ENCODE results near the gene ZNF641.

Gene ZNF641

GRCh38 chr12:48311313-48311712 lies 39.4 kb downstream of the ZNF641 start:
- peaks cover 4% of the 10 kb centered on the region for H3K9me3 ChIP-seq (ENCODE audit: low read length)
- peaks cover 4% of the 10 kb centered on the region for H3K27me3 ChIP-seq (ENCODE audit: insufficient read depth, low read length)

GRCh38 chr12:48307269-48307668 lies 43.5 kb downstream of the ZNF641 start:
- Histone ChIP-seq H3K9me3 (ENCODE audit: low read length) (peaks cover 2% of the 10 kb centered on the region), H3K27me3 (ENCODE audit: insufficient read depth, low read length) (peaks cover 4% of the 10 kb centered on the region), H3K4me1 (ENCODE audit: insufficient read depth, low read length) (no peaks in the 10 kb centered on the region), H3K36me3 (ENCODE audit: insufficient read depth, low read length) (no peaks in the 10 kb centered on the region), H2AFZ (ENCODE audit: low read depth, low read length) (no peak overlapping the region), H3K4me3 (ENCODE audit: low read length) (no peak overlapping the region)

More at GRCh38 chr12:48311313-48311712, 39.4 kb downstream of the ZNF641 start:
- no peaks in the 10 kb centered on the region for H3K4me1 ChIP-seq (ENCODE audit: insufficient read depth, low read length)
- H2AFZ ChIP-seq (ENCODE audit: low read depth, low read length): no peak overlapping the region
- no peaks in the 10 kb centered on the region for H3K36me3 ChIP-seq (ENCODE audit: insufficient read depth, low read length)
- no peak overlapping the region for H3K4me3 ChIP-seq (ENCODE audit: low read length)

DNA sequence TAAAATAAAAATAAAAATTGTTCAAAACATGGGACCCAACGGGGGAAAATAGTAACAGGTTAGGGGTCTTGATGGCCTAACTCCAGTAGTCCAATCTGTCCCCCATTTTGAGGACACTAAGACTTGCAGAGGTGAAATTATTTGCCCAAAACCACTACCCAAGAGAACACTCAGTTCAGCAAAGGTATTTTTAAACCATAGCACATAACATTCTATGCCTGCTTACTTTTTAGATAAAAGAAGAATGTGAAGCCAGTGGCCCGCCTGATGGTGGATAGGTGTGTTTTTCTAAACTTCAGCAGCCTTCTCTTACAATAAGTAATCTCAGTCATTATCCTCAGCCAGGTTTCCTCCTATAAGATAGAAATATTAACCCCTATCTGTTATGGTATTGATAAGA lies 45.5 kb downstream of the ZNF641 start:
- no peaks in the 10 kb centered on the region for H3K9me3 ChIP-seq (ENCODE audit: low read length)
- no peaks in the 10 kb centered on the region for H3K27me3 ChIP-seq (ENCODE audit: insufficient read depth, low read length)
- H2AFZ ChIP-seq (ENCODE audit: low read depth, low read length): no peak overlapping the region
- no peak overlapping the region for H3K4me3 ChIP-seq (ENCODE audit: low read length)
- no peaks in the 10 kb centered on the region for H3K4me1 ChIP-seq (ENCODE audit: insufficient read depth, low read length)
- H3K36me3 ChIP-seq (ENCODE audit: insufficient read depth, low read length): no peaks in the 10 kb centered on the region

- H3K4me1 ChIP-seq (ENCODE audit: insufficient read depth, low read length): no peaks in the 10 kb centered on the region
- peaks cover 3% of the 10 kb centered on the region for H3K27me3 ChIP-seq (ENCODE audit: insufficient read depth, low read length)
- no peak overlapping the region for H3K4me3 ChIP-seq (ENCODE audit: low read length)
- no peaks in the 10 kb centered on the region for H3K36me3 ChIP-seq (ENCODE audit: insufficient read depth, low read length)
- H3K9me3 ChIP-seq (ENCODE audit: low read length): no peaks in the 10 kb centered on the region
- H2AFZ ChIP-seq (ENCODE audit: low read depth, low read length): no peak overlapping the region
Observed at GRCh38 chr12:48302161-48302911, 48.4 kb downstream of the ZNF641 start.

GRCh38 chr12:48300774-48301173 lies 49.9 kb downstream of the ZNF641 start:
- Histone ChIP-seq H3K27me3 (ENCODE audit: insufficient read depth, low read length) (peaks cover 3% of the 10 kb centered on the region), H3K4me1 (ENCODE audit: insufficient read depth, low read length) (no peaks in the 10 kb centered on the region), H2AFZ (ENCODE audit: low read depth, low read length) (no peak overlapping the region), H3K36me3 (ENCODE audit: insufficient read depth, low read length) (no peaks in the 10 kb centered on the region), H3K9me3 (ENCODE audit: low read length) (no peaks in the 10 kb centered on the region), H3K4me3 (ENCODE audit: low read length) (no peak overlapping the region)

GRCh38 chr12:48296586-48297282 lies 54.0 kb downstream of the ZNF641 start:
- Histone ChIP-seq H2AFZ (ENCODE audit: low read depth, low read length) (peak overlapping the region; percentile 52), H3K36me3 (ENCODE audit: insufficient read depth, low read length) (no peaks in the 10 kb centered on the region), H3K27me3 (ENCODE audit: insufficient read depth, low read length) (peaks cover 19% of the 10 kb centered on the region), H3K4me3 (ENCODE audit: low read length) (peak overlapping the region; percentile 27), H3K4me1 (ENCODE audit: insufficient read depth, low read length) (no peaks in the 10 kb centered on the region), H3K9me3 (ENCODE audit: low read length) (no peaks in the 10 kb centered on the region)

DNA sequence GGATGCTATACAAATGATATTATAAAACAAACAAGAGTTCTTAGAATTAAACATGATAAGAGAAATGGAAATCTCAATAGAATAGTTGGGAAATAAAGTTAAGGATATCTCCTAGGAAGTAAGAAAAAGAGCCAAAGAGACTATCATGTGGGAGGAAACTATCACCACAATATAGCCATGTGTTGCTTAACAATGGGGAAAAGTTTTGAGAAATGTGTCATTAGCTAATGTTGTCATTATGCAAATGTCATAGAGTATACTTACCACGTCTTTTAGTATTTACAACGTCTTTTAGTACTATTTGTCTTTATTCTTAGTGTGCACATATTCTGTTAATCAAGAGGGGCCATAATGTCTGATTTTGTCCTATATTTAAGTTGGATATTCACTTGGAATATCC lies 58.7 kb downstream of the ZNF641 start:
- H3K4me1 ChIP-seq (ENCODE audit: insufficient read depth, low read length): no peaks in the 10 kb centered on the region
- no peak overlapping the region for H3K4me3 ChIP-seq (ENCODE audit: low read length)
- H3K27me3 ChIP-seq (ENCODE audit: insufficient read depth, low read length): peaks cover 15% of the 10 kb centered on the region
- H3K9me3 ChIP-seq (ENCODE audit: low read length): no peaks in the 10 kb centered on the region
- no peaks in the 10 kb centered on the region for H3K36me3 ChIP-seq (ENCODE audit: insufficient read depth, low read length)
- no peak overlapping the region for H2AFZ ChIP-seq (ENCODE audit: low read depth, low read length)

- Histone ChIP-seq H2AFZ (ENCODE audit: low read depth, low read length) (no peak overlapping the region), H3K27me3 (ENCODE audit: insufficient read depth, low read length) (peaks cover 15% of the 10 kb centered on the region), H3K9me3 (ENCODE audit: low read length) (no peaks in the 10 kb centered on the region), H3K4me3 (ENCODE audit: low read length) (no peak overlapping the region), H3K4me1 (ENCODE audit: insufficient read depth, low read length) (no peaks in the 10 kb centered on the region), H3K36me3 (ENCODE audit: insufficient read depth, low read length) (no peaks in the 10 kb centered on the region)
Observed at GRCh38 chr12:48291511-48291910, 59.2 kb downstream of the ZNF641 start.

DNA sequence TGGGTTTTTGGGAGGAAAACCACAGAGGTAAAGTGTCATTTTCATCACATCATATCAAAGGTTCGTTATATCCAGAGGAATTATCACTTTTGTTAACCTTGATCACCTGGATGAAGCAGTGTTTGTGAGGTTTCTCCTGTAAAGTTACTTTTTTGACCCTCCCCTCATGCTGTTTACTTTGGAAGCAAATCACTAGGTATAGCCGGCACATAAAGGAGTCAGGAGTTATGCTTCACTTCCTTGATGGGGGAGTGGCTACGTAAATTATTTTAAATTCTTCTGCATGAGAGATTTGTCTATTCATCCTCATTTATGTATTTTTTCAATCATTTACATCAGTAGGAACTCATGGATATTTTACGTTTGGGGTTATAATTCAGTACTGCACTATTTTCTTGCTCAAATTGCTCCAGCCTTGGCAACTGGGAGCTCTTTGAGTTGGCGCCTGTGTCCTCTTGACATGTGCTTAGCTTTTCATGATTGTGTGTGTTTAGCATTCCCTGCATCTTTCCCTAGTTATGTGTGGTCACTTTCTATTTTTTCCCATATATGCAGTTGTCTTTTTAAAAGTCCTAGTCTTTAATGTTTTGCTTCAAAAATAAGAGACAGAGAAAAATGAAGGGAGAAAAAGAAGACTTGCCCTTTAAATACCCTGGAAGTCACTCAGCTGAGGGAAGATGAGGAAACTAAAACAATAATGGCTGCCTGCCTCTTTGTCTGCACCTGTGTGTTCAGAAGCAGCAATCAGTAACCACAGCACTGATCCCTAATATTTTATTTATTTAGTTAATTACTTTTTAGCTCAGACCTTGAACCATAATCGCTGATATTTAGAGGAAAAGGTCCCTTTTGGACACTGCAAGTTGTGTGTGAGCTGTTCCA lies 62.1 kb downstream of the ZNF641 start:
- Histone ChIP-seq H3K4me1 (ENCODE audit: insufficient read depth, low read length) (no peaks in the 10 kb centered on the region), H3K9me3 (ENCODE audit: low read length) (no peaks in the 10 kb centered on the region), H3K27me3 (ENCODE audit: insufficient read depth, low read length) (peaks cover 9% of the 10 kb centered on the region), H3K4me3 (ENCODE audit: low read length) (no peak overlapping the region), H3K36me3 (ENCODE audit: insufficient read depth, low read length) (no peaks in the 10 kb centered on the region), H2AFZ (ENCODE audit: low read depth, low read length) (no peak overlapping the region)

Data from neuron (in vitro differentiated cells).